HG02571 (cell line): ENCODE measurements around the gene ADCYAP1R1.
A peak's percentile ranks its signal among the peaks of the same experiment; 100 is the strongest.
"Not testable (repeated sequence)": the region's sequence is repeated elsewhere in the genome, so short reads cannot be mapped to it uniquely, and the experiment has no call there.

Experiments
- ATAC-seq: cut with Tn5 transposase; IDR thresholded peaks from one replicate; pipeline ENCODE4 v1.9.1; 2021; ENCODE audit warnings: mild to moderate bottlenecking, moderate library complexity; ENCODE audit not compliant: unreplicated experiment

The ADCYAP1R1 gene

GRCh38 chr7:31126976-31127375, 74.9 kb downstream of the ADCYAP1R1 start:
- ATAC-seq: no peak

DNA sequence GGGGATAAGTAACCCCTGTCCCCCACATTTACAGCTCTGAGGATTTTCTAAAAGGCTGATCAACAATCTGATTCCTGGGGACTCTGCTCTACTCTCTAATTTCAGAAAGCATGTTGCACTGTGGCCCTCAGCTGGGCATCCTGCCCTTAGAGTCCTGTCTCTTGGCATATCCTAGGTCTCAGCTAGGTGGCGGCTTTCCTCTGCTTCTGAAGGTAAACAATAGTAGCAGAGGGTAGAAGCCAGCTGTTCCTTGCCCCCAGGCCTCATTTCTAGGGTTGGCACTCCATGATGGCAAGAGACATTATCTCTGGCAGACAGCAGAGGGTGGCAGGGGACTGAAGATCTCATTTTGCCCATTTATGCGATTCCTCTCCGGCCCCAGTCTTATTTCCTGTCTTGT, 77.0 kb downstream of the ADCYAP1R1 start:
- no peak for ATAC-seq

- ATAC-seq: no peak
Observed at GRCh38 chr7:31133497-31133896, 81.4 kb downstream of the ADCYAP1R1 start.

GRCh38 chr7:31134246-31135188, 82.4 kb downstream of the ADCYAP1R1 start:
- ATAC-seq: peak; percentile 87

GRCh38 chr7:31137234-31137633, 85.1 kb downstream of the ADCYAP1R1 start:
- no peak for ATAC-seq

DNA sequence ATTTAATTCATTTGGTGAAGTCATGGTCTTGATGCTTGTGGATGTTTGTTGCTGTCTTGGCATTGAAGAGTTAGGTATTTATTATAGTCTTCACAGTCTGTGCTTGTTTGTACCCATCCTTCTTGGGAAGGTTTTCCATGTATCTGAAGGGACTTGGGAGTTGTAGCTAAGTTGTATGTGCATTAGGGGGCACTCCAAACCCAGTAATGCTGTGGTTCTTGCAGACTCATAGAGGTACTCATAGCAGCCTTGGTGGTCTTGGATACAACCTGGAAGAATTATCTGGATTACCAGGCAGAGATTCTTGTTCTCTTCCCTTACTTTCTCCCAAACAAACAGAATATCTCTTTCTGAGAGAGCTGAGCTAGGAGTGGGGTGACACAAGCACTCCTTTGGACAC, 93.2 kb downstream of the ADCYAP1R1 start:
- ATAC-seq: no peak

- no peak for ATAC-seq
Observed at GRCh38 chr7:31146030-31146429, 93.9 kb downstream of the ADCYAP1R1 start.

DNA sequence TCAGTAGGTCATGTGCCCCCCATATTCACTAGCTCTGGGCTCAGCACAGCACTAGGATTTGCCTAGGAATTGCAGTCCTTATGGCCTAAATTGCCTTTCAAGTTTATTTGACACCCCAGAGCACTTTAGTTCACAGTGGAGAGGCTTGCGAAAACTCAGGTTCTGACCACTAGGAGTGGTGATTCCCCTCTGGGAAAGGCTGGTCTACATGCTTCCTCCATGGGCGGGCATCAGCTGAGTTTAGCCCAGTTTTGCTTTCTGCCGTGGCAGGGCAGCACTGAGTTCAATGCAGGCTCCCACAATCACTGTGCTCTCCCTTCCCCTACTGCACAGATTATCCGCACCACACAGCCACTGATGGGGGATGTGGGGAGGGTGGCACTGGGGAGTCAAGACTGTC, 94.4 kb downstream of the ADCYAP1R1 start:
- no peak for ATAC-seq

DNA sequence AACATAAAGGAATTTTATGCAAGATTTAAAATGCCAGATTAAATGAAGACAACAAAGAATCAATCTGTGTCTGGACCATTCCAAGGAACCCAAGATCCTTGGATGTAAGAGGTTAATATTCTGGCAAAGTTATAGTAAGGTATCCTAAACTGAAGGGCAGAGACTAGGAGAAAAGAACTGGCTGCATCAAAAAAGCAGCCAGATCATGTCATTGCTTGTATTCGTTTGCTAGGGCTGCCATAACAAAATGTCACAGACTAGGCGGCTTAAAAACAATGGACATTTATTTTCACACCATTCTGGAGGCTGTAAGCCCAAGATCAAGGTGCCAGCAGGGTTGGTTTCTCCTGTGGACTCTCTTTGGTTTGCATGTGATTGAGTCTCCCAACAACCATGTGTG, 99.7 kb downstream of the ADCYAP1R1 start:
- ATAC-seq: no peak

DNA sequence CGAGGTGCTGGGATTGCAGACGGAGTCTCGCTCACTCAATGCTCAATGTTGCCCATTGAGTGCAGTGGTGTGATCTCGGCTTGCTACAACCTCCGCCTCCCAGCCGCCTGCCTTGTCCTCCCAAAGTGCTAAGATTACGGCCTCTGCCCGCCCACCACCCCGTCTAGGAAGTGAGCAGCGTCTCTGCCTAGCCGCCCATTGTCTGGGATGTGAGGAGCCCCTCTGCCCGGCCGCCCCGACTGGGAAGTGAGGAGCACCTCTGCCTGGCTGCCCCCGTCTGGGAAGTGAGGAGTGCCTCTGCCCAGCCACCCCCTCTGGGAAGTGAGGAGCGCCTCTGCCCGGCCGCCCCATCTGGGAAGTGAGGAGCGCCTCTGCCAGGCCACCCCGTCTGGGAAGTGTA, 101.2 kb downstream of the ADCYAP1R1 start:
- ATAC-seq: not testable (repeated sequence)

GRCh38 chr7:31160941-31161340, 108.8 kb downstream of the ADCYAP1R1 start:
- no peak for ATAC-seq
